Activated naive CD4-positive, alpha-beta T cell treated with anti-CD3 and anti-CD28 coated beads, Interleukin-2, amount 50 U/mL, for 72 hours (primary cell): ENCODE data around the gene AMOTL2. TPM values are rescaled to one million over a fixed set of nuclear protein-coding genes. Genes with fewer than 3 reads are reported as not detected.

Experiments
- ATAC-seq, 2 donors: fragments of 150-1000 bp; cut with Tn5 transposase; 2 replicates each; pipeline ENCODE4 v1.10.0; 2021; ENCODE audit warnings: mild to moderate bottlenecking in 2 of 2, moderate library complexity in 2 of 2
- DNase-seq, 2 donors: peaks; one replicate each; pipeline ENCODE4 v3.0.0; 2021 to 2022; ENCODE audit warnings: low spot score in 2 of 2
- H3K27ac Mint-ChIP-seq, 2 donors: one replicate each; pipeline ENCODE4 v1.8.0; 2022; ENCODE audit warnings: mild to moderate bottlenecking in 2 of 2, mixed read lengths in 2 of 2
- H3K36me3 Mint-ChIP-seq, 2 donors: one replicate each; pipeline ENCODE4 v1.8.0; 2022; ENCODE audit warnings: mixed read lengths in 2 of 2
- H3K9me3 Mint-ChIP-seq, 2 donors: one replicate each; pipeline ENCODE4 v1.8.0; 2022; ENCODE audit warnings: mixed read lengths in 2 of 2
- total RNA-seq, 2 donors: library from RNA; stranded (reverse); gene quantifications; one replicate each; pipeline ENCODE4 v1.2.3, GENCODE V29; 2022

Gene AMOTL2
- total RNA-seq, 2 donors from 2014 or later: 0.64 TPM; not detected in 1

- DNase-seq (no peak), ATAC-seq (no peak)
- no peak overlapping the region for H3K27ac Mint-ChIP-seq
- H3K9me3 Mint-ChIP-seq: no peaks in the 10 kb centered on the region
- no peaks in the 10 kb centered on the region for H3K36me3 Mint-ChIP-seq
Observed at GRCh38 chr3:134362670-134363380, 11.4 kb downstream of the AMOTL2 start.

DNA sequence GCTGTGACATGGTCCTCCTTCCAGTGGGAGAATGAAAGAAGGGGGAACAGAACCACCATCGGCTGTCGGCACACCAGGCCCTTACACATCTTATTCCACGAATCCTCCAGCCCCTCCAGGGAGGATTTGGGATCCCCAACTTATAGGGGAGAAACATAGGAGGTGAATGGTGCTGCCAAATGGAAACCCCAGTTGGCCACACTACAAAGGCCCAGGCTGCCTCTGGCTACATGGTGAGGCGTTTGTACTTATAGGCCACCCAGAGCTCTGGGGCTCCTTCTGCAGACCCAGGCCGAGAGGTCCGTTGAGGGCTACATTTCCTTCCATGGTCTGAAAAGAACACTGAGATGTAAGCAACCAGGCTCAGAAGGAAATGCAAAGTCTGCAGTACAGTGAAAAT is 12.0 kb downstream of the AMOTL2 start:
- Mint-ChIP-seq H3K36me3 (no peaks in the 10 kb centered on the region), H3K27ac (no peak overlapping the region), H3K9me3 (no peaks in the 10 kb centered on the region)
- DNase-seq: no peak
- ATAC-seq: no peak

DNA sequence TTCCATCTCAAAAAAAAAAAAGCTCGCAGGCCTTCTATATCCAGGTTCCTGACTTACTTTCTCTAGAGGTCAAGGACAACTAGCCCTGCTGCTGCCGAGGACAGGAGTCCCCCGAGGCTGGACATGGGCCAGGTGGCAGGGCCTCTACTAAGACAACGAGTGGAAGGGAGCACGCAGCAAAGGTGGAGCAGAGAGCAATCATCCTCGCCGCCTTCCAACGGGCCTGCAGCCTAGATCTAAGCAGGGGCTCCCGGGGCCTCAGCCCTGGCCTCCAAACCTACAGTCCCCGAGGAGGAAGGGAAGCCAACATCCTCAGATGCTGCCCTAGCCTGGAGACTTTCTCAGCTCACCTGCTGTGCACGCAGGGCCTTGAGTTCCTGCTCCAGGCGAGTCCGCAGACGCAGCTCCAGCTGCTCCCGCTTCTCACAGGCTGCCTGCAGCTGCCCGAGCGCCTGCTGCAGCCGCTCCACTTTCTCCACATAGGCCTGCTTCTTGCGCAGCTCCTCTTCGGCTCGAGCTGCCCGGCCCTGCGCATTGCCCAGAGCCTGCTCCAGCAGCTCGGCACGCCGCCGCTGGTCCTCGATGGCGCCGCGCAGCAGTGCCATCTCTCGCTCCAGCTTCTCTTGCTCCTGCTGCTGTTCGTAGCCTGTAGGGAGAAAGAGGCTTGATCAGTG is 12.9 kb downstream of the AMOTL2 start:
- Mint-ChIP-seq H3K27ac (no peak overlapping the region), H3K9me3 (no peaks in the 10 kb centered on the region), H3K36me3 (no peaks in the 10 kb centered on the region)
- no peak for ATAC-seq
- peak in 1 of 2 donors; percentile 14 for DNase-seq

DNA sequence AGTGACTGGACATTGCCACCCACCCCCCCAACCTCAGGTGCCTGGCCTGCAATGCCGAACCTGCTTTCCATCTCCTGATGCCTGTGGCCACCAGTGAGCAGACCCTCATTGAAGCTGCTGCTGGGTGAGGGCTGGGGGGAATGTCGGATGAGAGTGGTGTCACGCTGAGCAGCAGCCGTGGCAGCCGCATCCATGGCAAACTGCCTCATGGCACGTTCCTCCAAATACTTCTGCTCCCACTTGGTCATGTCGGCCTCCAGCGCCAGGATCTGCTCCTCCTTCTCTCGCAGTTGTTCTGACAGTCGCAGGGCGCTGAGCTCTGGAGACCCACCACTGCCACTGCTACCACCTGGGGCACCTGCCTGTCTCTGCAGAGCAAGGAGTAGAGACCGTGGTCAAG is 14.2 kb downstream of the AMOTL2 start:
- Mint-ChIP-seq H3K9me3 (no peaks in the 10 kb centered on the region), H3K36me3 (no peaks in the 10 kb centered on the region), H3K27ac (no peak overlapping the region)
- no peak for ATAC-seq
- DNase-seq: no peak

DNA sequence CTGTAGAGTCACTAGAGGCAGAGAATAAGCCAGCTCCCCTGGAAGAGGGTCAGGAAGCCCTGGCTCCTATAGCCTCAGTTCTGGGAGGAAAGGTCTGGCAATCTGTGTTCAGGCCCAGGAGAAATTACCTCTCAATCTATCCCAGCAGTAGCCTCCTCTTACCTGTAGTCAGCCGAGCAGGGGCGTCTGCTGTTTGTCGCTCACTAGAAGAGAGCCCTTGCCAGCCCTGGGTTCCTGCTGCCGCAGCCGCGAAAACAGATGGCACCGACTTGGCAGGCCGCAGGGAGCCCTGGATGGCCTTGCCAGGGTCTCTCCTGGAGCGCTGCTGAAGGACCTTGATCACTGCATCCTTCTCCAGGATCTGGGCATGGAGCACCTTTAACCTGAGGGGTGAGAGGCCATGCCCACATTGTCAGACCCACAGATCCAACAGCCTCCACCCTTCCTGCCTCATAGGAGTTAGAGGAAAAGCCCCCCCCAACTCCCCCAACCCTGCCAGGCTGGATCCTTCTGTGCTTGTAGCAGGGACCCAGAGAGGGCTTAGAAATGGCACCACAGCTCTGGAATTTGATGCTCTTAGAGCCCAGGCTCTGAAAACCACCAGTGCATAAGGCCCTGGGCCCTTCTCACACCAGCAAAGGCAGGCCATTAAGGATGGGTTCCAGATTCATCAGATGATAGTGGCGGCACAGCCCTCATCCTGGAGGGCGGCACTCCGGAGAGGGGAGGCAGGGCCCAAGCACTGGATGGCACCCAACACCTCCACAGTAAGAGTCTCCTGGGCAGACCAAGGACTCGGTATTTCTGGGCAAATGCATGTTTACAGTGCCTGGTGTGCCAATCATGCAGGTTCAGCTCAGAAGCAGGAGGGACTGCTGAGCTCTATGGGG is 14.9 kb downstream of the AMOTL2 start:
- Mint-ChIP-seq H3K9me3 (no peaks in the 10 kb centered on the region), H3K27ac (no peak overlapping the region), H3K36me3 (no peaks in the 10 kb centered on the region)
- ATAC-seq (no peak), DNase-seq (no peak)

- H3K9me3 Mint-ChIP-seq: no peaks in the 10 kb centered on the region
- peak in 1 of 2 donors; percentile 44 for ATAC-seq
- H3K36me3 Mint-ChIP-seq: no peaks in the 10 kb centered on the region
- no peak for DNase-seq
- no peak overlapping the region for H3K27ac Mint-ChIP-seq
Observed at GRCh38 chr3:134357914-134358811, 16.1 kb downstream of the AMOTL2 start.

- no peak for ATAC-seq
- Mint-ChIP-seq H3K9me3 (no peaks in the 10 kb centered on the region), H3K36me3 (no peaks in the 10 kb centered on the region), H3K27ac (no peak overlapping the region)
- DNase-seq: no peak
Observed at GRCh38 chr3:134357261-134357913, 16.9 kb downstream of the AMOTL2 start.

- H3K27ac Mint-ChIP-seq: no peak overlapping the region
- ATAC-seq (no peak), DNase-seq (no peak)
- H3K9me3 Mint-ChIP-seq: no peaks in the 10 kb centered on the region
- no peaks in the 10 kb centered on the region for H3K36me3 Mint-ChIP-seq
Observed at GRCh38 chr3:134356411-134357040, 17.7 kb downstream of the AMOTL2 start.

DNA sequence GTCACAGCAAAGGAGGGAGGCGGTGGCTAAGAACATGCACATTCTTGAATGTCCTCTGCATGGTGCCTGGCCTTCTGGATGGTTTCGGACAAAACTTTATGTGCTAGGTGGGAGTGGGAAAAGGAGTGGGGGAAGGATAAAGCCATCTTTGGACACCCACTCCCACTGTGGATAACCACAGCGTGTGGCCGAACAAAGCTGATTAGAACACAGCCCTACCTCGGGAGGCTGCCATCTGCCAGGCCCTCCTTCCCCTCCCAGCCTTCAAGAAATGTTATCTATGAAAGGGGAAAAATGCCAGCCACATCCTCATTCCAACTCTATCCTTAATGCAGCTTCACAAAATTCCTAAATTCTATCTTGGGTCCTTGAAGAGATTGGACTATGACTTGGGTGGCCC is 18.8 kb downstream of the AMOTL2 start:
- DNase-seq (no peak), ATAC-seq (no peak)
- Mint-ChIP-seq H3K9me3 (no peaks in the 10 kb centered on the region), H3K36me3 (no peaks in the 10 kb centered on the region), H3K27ac (no peak overlapping the region)

DNA sequence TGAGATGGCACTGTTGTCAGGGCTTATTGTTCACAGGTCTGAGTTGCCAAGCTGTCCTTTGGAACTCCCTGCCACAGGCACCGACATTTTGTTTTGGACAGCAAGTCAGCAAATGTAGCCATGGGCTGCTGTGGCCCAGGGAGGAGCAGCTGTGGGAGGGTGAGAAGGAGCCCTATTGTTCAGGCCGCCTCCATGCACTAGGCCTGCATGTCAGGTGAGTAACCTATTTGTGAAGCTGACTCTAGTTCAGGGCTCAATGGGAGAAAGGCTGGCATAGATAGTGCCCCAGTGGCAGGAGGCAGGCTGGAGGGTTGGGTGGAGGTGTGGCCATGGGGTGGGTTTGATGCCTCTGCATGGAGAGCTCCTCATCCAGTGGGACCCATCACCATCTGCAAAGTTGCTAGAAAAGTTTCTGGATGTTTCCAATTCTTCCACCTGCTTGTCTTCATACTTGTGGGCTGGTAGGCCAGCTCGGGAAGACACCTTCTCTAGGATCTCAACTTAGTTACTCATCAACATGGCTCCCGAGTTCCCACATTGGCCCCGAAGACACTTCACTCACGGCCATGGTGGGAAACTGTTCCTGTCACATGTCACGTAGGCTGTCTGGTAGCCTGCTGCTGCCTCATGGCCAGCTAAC is 19.5 kb downstream of the AMOTL2 start:
- DNase-seq (no peak), ATAC-seq (no peak)
- Mint-ChIP-seq H3K36me3 (no peaks in the 10 kb centered on the region), H3K27ac (no peak overlapping the region), H3K9me3 (no peaks in the 10 kb centered on the region)

DNA sequence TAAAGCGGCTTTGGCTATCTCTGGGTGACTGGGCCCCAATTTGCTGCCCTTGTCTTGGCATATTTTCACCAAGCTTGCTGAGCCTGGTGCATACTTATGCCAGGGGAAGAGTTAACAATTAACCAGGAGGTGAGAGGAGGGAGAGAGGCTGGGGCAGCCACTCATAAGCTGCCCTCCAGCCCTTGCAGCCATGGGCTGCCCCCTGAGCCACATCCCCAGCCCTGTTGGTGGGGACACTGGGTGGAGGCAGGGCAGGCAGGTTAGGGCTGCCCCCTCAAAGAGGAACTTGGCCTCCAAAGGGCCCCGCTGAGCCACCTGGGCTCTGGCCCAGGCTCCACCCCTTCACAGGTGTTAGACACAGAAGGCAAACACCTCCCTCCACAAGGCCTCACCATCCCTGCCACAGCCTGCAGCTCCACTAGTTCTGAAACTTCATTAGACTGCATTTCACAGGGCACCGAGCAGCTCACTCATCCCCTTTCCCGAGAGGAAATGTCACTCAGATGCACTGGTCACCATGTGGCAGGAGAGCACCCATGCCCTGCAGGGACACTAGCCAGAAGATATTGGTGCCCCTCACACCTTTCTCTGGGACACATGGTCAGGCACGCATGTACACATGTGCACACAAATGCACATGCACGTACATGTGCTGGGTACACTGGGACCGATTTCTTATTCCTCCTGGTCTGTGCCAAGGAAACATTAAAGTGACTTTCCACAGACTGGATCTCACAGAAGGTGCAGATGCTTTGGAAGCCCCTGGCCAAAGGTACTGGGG is 20.2 kb downstream of the AMOTL2 start:
- Mint-ChIP-seq H3K27ac (no peak overlapping the region), H3K9me3 (no peaks in the 10 kb centered on the region), H3K36me3 (no peaks in the 10 kb centered on the region)
- no peak for DNase-seq
- ATAC-seq: no peak

- Mint-ChIP-seq H3K9me3 (no peaks in the 10 kb centered on the region), H3K36me3 (no peaks in the 10 kb centered on the region), H3K27ac (no peak overlapping the region)
- no peak for ATAC-seq
- DNase-seq: no peak
Observed at GRCh38 chr3:134353171-134353825, 20.9 kb downstream of the AMOTL2 start.

GRCh38 chr3:134352031-134352671 is 22.1 kb downstream of the AMOTL2 start:
- no peaks in the 10 kb centered on the region for H3K36me3 Mint-ChIP-seq
- no peak for ATAC-seq

DNA sequence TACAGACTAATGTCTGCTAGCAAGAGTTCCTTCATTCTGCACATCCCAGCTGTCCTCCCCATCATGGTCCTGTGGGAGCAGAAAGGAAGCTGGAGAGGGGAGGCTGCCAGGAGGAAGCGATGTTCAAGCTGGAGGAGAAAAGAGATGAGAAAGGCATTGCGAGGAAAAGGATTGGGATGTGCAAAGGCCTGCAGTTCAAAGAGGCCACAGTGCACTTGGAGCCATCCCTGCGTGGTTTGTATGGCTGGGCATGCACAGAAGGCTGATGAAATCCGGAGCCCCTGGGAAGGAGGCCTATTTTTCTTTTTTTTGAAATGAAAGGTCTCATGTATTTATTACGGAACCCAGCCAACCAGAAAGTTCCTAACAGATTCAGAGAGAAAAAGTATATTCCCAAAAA is 22.8 kb downstream of the AMOTL2 start:
- H3K9me3 Mint-ChIP-seq: peaks cover 5% of the 10 kb centered on the region in 2 donors
- DNase-seq: no peak
- no peak for ATAC-seq
- no peak overlapping the region for H3K27ac Mint-ChIP-seq
- peaks cover 0 to 5% of the 10 kb centered on the region in 2 donors for H3K36me3 Mint-ChIP-seq

More at GRCh38 chr3:134352031-134352671, 22.1 kb downstream of the AMOTL2 start:
- Mint-ChIP-seq H3K27ac (no peak overlapping the region), H3K9me3 (no peaks in the 10 kb centered on the region)
- DNase-seq: no peak
